K562 (cell line): Measurements from ENCODE around the gene NOPCHAP1. TPM values are rescaled to one million over a fixed set of nuclear protein-coding genes. Genes with fewer than 3 reads are reported as not detected.

ENCODE experiments used
- DIDO1 ChIP-seq: fragments of 450-650 bp; IDR thresholded peaks from 2 replicates; pipeline ENCODE4 v1.6.1; 2016; ENCODE audit warnings: low read depth, missing biosample characterization, missing genetic modification characterization
- HLTF ChIP-seq: fragments of 450-650 bp; IDR thresholded peaks from 2 replicates; pipeline ENCODE4 v1.6.1; 2016
- NFYB ChIP-seq: IDR thresholded peaks from 2 replicates; pipeline ENCODE4 v1.6.1; 2011; ENCODE audit warnings: mild to moderate bottlenecking, moderate library complexity; ENCODE audit not compliant: insufficient read length; ENCODE audit errors: extremely low read depth
- POLR3A ChIP-seq: IDR thresholded peaks from 2 replicates; pipeline ENCODE4 v1.6.1; 2011; ENCODE audit warnings: borderline replicate concordance, mild to moderate bottlenecking, moderate library complexity; ENCODE audit not compliant: insufficient read length, insufficient read depth; ENCODE audit errors: extremely low read depth
- SMARCA5 ChIP-seq: fragments of 450-650 bp; IDR thresholded peaks from 2 replicates; pipeline ENCODE4 v1.6.1; 2016
- ZSCAN29 ChIP-seq: fragments of 450-650 bp; IDR thresholded peaks from 2 replicates; pipeline ENCODE4 v1.6.1; 2017
- polyA plus RNA-seq, 8 experiments: library from polyadenylated mRNA; depleted of rRNA in 4 of 8; stranded (reverse) in 5 of 8; unstranded in 3 of 8; fragments of >200 nt; fragmentation: Nextera tagmentation in 2 of 8; fragmentation: Illumina TruSeq in 1 of 8; extraction: Ambion mirVana in 2 of 8; extraction: Trizol in 1 of 8; gene quantifications; 2 replicates each; pipeline versions ENCODE4 v1.2.1 to v1.2.3, GENCODE V29; 2011 to 2014; ENCODE audit warnings: inconsistent platforms in 1 of 8, missing spikeins in 1 of 8
- total RNA-seq, 7 experiments: library from RNA; depleted of rRNA in 6 of 7; stranded (reverse); fragments of >200 nt in 6 of 7; fragmentation: Illumina TruSeq in 2 of 7; extraction: Trizol in 2 of 7; gene quantifications; 2 replicates each; pipeline versions ENCODE4 v1.2.1 to v1.2.3, GENCODE V29; 2011 to 2021; ENCODE audit warnings: low replicate concordance in 1 of 7
- TF ChIP-seq, protein P1 (sequence below): IDR thresholded peaks from 2 replicates; pipeline ENCODE4 v1.6.1; 2016; ENCODE audit warnings: missing genetic modification characterization, missing compliant biosample characterization
- TF ChIP-seq, protein P2 (sequence below): sonication (generic); formaldehyde crosslinking; IDR thresholded peaks from 2 replicates; pipeline ENCODE4 v1.5.0; 2020; ENCODE audit warnings: missing genetic modification reagents
- TF ChIP-seq, protein P3 (sequence below): fragments of 450-650 bp; formaldehyde crosslinking; IDR thresholded peaks from 2 replicates; pipeline ENCODE4 v1.4.0; 2020; ENCODE audit warnings: mild to moderate bottlenecking, moderate library complexity

The NOPCHAP1 gene
- total and polyA plus RNA-seq, 9 of the 15 experiments (the other 6 are each of a cell fraction or from before 2014, with no cell fraction given) = 19.4 to 108 (median 33.4) TPM

DNA sequence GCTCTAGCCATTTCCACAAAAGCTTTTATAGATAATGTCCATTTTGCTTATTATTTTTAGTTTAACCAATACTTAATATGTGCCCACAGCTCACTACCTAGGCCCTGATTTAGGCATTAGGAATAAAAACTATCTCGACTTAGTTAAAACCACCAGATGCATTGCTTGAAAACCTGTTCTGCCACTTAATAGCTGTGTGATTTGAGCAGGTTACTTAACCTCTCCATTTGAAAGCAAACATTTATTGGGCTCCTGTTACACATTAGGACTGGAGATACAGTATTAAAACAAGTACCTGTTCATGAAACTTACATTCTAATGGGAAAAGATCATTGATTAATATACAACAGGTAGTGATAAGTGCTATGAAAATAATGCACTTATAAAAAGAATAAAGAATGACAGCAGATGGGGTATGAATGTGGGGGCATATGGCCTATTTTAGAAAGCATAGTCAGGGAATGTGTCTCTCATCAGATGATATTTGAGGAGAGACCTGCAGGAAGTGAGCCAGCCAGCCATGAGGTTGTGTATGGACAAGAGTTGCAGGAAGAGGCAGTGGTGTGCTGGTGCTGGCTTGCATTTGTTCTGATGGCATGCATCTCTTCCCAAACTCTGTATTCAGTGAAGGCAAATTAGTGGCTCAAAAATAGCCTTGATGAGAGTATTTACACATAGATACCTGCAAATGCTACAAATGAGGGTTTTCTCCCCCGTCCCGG lies 34.3 kb downstream of the NOPCHAP1 start (continued):
- TF ChIP-seq, protein P1, sequence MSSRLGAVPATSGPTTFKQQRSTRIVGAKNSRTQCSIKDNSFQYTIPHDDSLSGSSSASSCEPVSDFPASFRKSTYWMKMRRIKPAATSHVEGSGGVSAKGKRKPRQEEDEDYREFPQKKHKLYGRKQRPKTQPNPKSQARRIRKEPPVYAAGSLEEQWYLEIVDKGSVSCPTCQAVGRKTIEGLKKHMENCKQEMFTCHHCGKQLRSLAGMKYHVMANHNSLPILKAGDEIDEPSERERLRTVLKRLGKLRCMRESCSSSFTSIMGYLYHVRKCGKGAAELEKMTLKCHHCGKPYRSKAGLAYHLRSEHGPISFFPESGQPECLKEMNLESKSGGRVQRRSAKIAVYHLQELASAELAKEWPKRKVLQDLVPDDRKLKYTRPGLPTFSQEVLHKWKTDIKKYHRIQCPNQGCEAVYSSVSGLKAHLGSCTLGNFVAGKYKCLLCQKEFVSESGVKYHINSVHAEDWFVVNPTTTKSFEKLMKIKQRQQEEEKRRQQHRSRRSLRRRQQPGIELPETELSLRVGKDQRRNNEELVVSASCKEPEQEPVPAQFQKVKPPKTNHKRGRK = no peak
- TF ChIP-seq SMARCA5 (no peak), DIDO1 (no peak), ZSCAN29 (no peak), POLR3A (no peak), NFYB (no peak), HLTF (no peak)
- TF ChIP-seq, protein P2, sequence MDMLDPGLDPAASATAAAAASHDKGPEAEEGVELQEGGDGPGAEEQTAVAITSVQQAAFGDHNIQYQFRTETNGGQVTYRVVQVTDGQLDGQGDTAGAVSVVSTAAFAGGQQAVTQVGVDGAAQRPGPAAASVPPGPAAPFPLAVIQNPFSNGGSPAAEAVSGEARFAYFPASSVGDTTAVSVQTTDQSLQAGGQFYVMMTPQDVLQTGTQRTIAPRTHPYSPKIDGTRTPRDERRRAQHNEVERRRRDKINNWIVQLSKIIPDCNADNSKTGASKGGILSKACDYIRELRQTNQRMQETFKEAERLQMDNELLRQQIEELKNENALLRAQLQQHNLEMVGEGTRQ (CRISPR knock-in tag) = no peak
- TF ChIP-seq, protein P3, sequence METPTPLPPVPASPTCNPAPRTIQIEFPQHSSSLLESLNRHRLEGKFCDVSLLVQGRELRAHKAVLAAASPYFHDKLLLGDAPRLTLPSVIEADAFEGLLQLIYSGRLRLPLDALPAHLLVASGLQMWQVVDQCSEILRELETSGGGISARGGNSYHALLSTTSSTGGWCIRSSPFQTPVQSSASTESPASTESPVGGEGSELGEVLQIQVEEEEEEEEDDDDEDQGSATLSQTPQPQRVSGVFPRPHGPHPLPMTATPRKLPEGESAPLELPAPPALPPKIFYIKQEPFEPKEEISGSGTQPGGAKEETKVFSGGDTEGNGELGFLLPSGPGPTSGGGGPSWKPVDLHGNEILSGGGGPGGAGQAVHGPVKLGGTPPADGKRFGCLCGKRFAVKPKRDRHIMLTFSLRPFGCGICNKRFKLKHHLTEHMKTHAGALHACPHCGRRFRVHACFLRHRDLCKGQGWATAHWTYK = no peak
- TF ChIP-seq, all 486 proteins: peak for 0
